Esophagus mucosa (tissue), 1 donor: ENCODE data around the gene GDE1. TPM values are rescaled to one million over a fixed set of nuclear protein-coding genes. Genes with fewer than 3 reads are reported as not detected.
A peak's percentile ranks its signal among the peaks of the same experiment; 100 is the strongest.

Source experiments
- ATAC-seq: fragments of 200-7000 bp; cut with Tn5 transposase; one replicate; pipeline ENCODE4 v1.9.1; 2020
- total RNA-seq: library from RNA; stranded (reverse); gene quantifications from one replicate; pipeline ENCODE4 v1.2.4, GENCODE V29; 2023
- donor health status: DM: yes; HTN: yes; CAD: no.

The GDE1 gene
- total RNA-seq, 1 donor from 2014 or later = 29.9 TPM

GRCh38 chr16:19486051-19486450 is 35.8 kb downstream of the GDE1 start:
- no peak for ATAC-seq

GRCh38 chr16:19485611-19486010 is 36.3 kb downstream of the GDE1 start:
- no peak for ATAC-seq

GRCh38 chr16:19484096-19484495 is 37.8 kb downstream of the GDE1 start:
- ATAC-seq = no peak

- no peak for ATAC-seq
These were observed 39.6 kb downstream of the GDE1 start for GRCh38 chr16:19482291-19482690.

- no peak for ATAC-seq
These were observed 40.1 kb downstream of the GDE1 start for GRCh38 chr16:19481769-19482168.

GRCh38 chr16:19481296-19481695 is 40.6 kb downstream of the GDE1 start:
- ATAC-seq = no peak

GRCh38 chr16:19479302-19479721 is 42.6 kb downstream of the GDE1 start:
- no peak for ATAC-seq

GRCh38 chr16:19478505-19478904 is 43.4 kb downstream of the GDE1 start:
- no peak for ATAC-seq

GRCh38 chr16:19474617-19475016 is 47.3 kb downstream of the GDE1 start:
- no peak for ATAC-seq

- peak; percentile 42 for ATAC-seq
These were observed 49.4 kb downstream of the GDE1 start for GRCh38 chr16:19472482-19472881.

GRCh38 chr16:19468300-19468699 is 53.6 kb downstream of the GDE1 start:
- no peak for ATAC-seq

GRCh38 chr16:19463468-19464315 is 58.2 kb downstream of the GDE1 start:
- ATAC-seq = no peak

GRCh38 chr16:19460397-19460796 is 61.5 kb downstream of the GDE1 start:
- no peak for ATAC-seq

- ATAC-seq = no peak
These were observed 63.0 kb downstream of the GDE1 start for GRCh38 chr16:19458722-19459379.

Other genes starting within 250 kb of the GDE1 start
- not detected for gene CLEC19A, start 236.4 kb downstream of the GDE1 start, total RNA-seq
- 5.0 TPM for gene TMC5, start 104.2 kb downstream of the GDE1 start, total RNA-seq
- gene CCP110, start 1.8 kb upstream of the GDE1 start, total RNA-seq = 6.2 TPM
- gene VPS35L, start 33.6 kb upstream of the GDE1 start, total RNA-seq = 43.2 TPM
- gene KNOP1, start 196.1 kb upstream of the GDE1 start, total RNA-seq = 15.5 TPM
- 4.7 TPM for gene IQCK, start 196.2 kb upstream of the GDE1 start, total RNA-seq